ENCODE data around the gene NLE1.
"Not testable (repeated sequence)": the region's sequence is repeated elsewhere in the genome, so short reads cannot be mapped to it uniquely, and the experiment has no call there.

The NLE1 gene

DNA sequence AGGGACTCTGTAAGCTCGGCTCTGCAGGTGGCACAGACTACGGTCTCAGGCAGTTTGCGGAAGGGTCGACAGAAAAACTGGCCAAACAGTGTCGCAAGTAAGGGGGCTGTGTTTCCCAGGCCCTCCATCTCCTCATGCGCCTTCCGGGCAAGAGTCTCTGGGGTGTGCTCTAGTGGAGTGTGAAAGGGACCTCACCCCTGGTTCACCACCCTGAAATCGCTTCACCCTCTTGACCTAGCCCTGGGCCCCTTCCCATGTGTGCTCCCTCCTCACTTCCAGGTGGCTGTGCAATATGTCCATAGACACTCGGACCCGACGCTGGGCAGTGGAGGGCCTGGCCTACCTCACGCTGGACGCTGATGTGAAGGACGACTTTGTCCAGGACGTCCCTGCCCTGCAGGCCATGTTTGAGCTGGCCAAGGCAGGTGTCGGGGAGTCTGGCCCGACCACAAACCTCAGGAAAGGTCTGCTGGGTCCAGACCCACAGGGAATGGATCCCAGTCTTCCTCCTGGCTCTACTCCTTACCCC, 27.8 kb upstream of the NLE1 start:
- Mint-ChIP-seq H3K4me1 (peaks cover 45% of the 10 kb centered on the region), H3K4me3 (no peak overlapping the region), H3K36me3 (no peaks in the 10 kb centered on the region), H3K27ac (peak overlapping the region; percentile 41), H3K9me3 (no peaks in the 10 kb centered on the region), H3K27me3 (no peaks in the 10 kb centered on the region)

DNA sequence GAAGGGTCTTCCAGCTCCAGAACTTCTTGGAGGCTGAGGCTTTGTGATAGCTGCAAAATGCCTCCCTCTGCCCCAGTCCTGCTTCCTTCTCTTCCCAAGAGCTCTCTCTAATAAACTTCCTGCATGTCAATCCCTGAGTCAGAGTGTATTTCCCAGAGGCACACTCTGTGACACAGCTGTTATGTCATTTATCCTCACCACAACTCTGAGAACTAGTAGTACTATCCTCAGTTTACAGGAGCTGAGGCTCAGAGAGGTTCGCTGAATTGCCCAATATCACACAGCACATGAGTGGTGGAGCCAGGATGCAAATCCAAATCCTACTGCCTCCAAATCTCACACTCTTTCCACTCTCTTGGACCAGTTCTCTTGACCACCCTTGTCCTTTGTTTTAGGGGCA, 25.6 kb upstream of the NLE1 start:
- no peaks in the 10 kb centered on the region for H3K9me3 Mint-ChIP-seq
- H3K4me1 Mint-ChIP-seq: peaks cover 37% of the 10 kb centered on the region
- H3K27me3 Mint-ChIP-seq: no peaks in the 10 kb centered on the region
- H3K36me3 Mint-ChIP-seq: no peaks in the 10 kb centered on the region
- H3K4me3 Mint-ChIP-seq: no peak overlapping the region
- H3K27ac Mint-ChIP-seq: no peak overlapping the region

DNA sequence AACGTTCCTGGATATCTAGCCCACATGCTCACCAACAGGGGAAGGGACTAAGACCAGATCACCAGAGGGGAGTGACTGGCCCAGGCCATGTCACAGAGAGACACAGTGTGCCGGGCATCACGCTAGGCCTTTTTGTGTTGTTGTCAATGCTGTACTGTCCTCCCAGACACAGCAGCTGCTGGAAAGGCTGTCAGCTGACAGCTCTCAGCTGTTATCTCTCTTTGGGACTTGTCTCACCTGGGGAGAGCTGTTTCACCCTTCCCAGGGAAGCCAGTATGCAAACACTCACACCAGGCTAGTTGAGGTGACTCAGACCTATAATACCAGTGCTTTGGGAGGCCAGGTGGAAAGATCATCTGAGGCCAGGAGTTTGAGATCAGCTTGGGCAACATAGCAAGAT, 24.9 kb upstream of the NLE1 start:
- Mint-ChIP-seq H3K27ac (no peak overlapping the region), H3K4me1 (peaks cover 38% of the 10 kb centered on the region), H3K27me3 (no peaks in the 10 kb centered on the region), H3K36me3 (no peaks in the 10 kb centered on the region), H3K4me3 (no peak overlapping the region), H3K9me3 (no peaks in the 10 kb centered on the region)

DNA sequence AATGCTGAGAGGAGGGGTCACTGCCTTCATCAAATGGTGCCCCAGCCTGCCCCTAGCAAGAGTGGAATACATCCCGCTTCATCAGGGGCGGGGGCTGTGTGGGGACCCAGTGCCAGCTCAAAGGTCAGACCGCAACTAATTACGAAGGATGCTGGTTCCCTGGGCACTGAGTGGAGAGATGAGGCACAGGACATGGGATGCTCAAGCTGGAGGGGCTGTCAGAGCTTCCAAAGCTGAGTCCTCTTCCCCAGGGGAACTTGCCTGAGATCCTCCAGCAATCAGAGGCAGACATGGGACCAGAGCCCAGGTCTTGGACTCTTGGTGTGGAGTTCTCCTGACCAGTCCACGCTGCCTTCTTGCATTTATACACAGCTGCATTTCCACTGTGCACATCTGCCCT, 24.4 kb upstream of the NLE1 start:
- Mint-ChIP-seq H3K36me3 (no peaks in the 10 kb centered on the region), H3K4me1 (peaks cover 38% of the 10 kb centered on the region), H3K4me3 (no peak overlapping the region), H3K27ac (peak overlapping the region; percentile 74), H3K9me3 (no peaks in the 10 kb centered on the region), H3K27me3 (no peaks in the 10 kb centered on the region)

DNA sequence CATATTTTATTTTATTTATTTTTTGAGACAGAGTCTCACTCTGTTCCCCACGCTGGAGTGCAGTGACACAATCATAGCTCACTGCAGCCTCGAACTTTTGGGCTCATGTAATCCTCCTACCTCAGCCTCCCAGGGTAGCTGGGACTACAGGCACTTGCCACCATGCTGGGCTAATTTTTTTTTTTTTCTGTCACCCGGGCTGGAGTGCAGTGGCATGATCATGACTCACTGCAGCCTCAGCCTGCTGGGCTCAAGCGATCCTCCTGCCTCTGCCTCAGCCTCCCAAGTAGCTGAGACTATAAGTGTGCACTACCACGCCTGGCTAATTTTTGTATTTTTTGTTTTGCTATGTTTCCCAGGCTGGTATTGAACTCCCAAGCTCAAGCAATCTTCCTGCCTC, 22.6 kb upstream of the NLE1 start:
- no peak overlapping the region for H3K27ac Mint-ChIP-seq
- no peak overlapping the region for H3K4me3 Mint-ChIP-seq
- H3K36me3 Mint-ChIP-seq: no peaks in the 10 kb centered on the region
- H3K27me3 Mint-ChIP-seq: no peaks in the 10 kb centered on the region
- peaks cover 52% of the 10 kb centered on the region for H3K4me1 Mint-ChIP-seq
- no peaks in the 10 kb centered on the region for H3K9me3 Mint-ChIP-seq

DNA sequence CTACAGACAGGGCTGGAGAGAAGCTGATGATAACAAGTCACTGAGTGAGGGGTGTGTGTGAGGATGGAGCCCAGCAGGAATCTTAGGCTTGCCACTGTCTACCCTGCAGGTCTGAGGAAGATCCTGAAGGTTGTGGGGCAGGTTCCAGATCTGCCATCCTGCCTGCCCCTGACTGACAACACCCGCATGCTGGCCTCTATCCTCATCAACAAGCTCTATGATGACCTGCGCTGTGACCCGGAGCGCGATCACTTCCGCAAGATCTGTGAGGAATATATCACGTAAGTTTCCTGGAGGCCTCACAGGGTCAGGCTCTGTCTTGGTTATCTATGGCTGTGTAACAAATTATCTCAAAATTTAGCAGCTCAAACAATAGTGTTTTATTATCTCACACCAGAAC, 21.8 kb upstream of the NLE1 start:
- H3K27me3 Mint-ChIP-seq: no peaks in the 10 kb centered on the region
- H3K4me1 Mint-ChIP-seq: peaks cover 58% of the 10 kb centered on the region
- no peaks in the 10 kb centered on the region for H3K9me3 Mint-ChIP-seq
- no peak overlapping the region for H3K4me3 Mint-ChIP-seq
- H3K27ac Mint-ChIP-seq: no peak overlapping the region
- H3K36me3 Mint-ChIP-seq: no peaks in the 10 kb centered on the region

DNA sequence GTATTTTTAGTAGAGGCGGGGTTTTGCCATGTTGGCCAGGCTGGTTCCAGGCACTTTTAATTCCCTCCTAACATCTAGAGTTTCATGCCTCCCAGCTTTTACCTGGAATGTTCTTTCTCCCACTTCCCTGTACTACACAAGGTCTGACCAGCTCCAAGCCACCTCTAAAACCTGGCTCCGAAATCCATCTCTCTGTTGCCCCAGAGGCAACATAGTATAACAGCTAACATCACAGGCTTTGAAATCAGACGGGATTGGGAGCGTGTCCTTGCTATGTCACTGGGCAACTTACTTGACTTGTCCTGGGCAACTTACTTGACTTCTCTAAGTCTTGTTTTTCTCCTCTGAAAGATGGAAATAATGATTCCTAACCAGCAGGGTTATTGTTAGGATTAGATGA, 20.7 kb upstream of the NLE1 start:
- Mint-ChIP-seq H3K9me3 (no peaks in the 10 kb centered on the region), H3K27ac (no peak overlapping the region), H3K4me1 (peaks cover 58% of the 10 kb centered on the region), H3K36me3 (no peaks in the 10 kb centered on the region), H3K4me3 (no peak overlapping the region), H3K27me3 (no peaks in the 10 kb centered on the region)

DNA sequence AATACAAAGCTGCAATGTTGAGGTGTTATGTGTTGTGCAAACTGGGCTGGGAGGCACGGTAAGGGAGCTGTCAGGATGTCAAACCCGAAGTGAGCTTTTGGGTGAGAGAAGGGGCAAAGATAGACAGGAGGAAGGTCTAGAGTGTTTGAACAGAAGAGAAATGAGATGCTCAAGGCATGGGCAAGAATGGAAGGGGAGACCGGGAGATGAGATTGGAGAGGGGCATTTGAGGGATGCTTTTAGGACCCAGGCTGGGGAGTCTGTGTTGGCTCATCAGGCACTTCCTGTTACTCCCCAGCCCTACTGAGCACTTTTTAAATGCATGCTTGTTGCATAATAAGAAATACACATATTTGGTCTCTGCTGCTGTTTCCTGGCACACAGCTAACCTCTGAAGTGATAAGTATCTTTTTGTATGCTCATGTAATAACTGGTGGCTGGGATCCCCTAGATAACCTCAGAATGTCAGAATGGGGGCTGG, 19.2 kb upstream of the NLE1 start:
- Mint-ChIP-seq H3K36me3 (no peaks in the 10 kb centered on the region), H3K27me3 (no peaks in the 10 kb centered on the region), H3K4me1 (peaks cover 57% of the 10 kb centered on the region), H3K4me3 (peak overlapping the region; percentile 68), H3K9me3 (no peaks in the 10 kb centered on the region), H3K27ac (peak overlapping the region; percentile 80)

DNA sequence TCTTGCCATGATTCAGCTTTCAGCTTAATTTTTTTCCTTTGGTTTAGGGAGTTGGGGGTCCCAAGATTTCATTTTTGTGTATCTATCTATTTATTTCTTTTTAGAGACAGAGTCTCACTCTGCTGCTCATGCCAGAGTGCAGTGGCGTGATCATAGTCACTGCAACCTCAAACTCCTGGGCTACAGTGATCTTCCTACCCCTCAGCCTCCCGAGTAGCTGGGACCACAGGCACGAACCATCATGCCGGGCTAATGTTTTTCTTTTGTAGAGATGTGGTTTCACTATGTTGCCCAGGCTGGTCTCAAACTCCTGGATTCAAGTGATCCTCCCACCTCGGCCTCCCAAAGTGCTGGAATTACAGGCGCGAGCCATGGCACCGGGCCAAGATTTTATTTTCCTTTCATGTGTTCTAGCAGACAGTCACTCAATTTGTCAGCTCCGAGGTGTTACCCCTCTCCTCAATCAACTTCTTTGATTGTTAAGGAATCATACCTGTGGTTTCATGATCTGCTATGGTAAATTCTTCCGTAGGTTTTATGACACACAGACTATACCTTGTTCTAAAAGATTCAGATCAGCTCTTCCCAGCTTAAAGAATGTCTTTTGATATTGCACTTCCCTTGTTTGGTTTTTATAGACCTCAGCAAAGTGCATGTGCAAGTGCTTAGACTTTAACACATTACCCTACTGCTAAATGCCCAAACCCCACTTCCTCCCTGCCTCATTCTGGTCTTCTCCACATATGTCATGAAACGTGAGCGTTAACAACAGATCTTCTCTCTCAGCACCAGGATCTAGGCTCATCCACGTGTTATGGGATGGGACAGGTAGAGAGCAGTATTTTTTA, 18.5 kb upstream of the NLE1 start:
- Mint-ChIP-seq H3K36me3 (no peaks in the 10 kb centered on the region), H3K27me3 (no peaks in the 10 kb centered on the region), H3K4me3 (peak overlapping the region; percentile 68), H3K4me1 (peaks cover 53% of the 10 kb centered on the region), H3K27ac (peak overlapping the region; percentile 80), H3K9me3 (no peaks in the 10 kb centered on the region)

DNA sequence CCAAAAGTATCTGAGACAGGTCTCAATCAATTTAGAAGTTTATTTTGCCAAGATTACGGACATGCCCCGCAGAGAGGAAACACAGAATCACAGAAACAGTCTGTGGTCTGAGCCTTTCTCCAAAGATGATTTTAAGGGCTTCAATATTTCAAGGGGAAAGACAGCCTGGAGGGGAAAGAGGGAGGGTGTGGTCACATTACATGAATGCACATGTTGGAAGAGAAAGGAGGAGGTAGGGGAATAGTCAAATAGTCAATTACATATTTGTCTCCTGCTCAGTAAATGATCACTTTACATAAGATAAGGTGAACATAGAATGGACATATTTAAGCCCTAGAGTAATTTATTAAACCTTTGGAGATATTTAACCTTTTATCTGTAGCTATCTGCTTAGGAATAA, 17.8 kb upstream of the NLE1 start:
- no peaks in the 10 kb centered on the region for H3K36me3 Mint-ChIP-seq
- peak overlapping the region; percentile 3 for H3K27ac Mint-ChIP-seq
- H3K27me3 Mint-ChIP-seq: no peaks in the 10 kb centered on the region
- H3K9me3 Mint-ChIP-seq: no peaks in the 10 kb centered on the region
- peaks cover 47% of the 10 kb centered on the region for H3K4me1 Mint-ChIP-seq
- H3K4me3 Mint-ChIP-seq: no peak overlapping the region

DNA sequence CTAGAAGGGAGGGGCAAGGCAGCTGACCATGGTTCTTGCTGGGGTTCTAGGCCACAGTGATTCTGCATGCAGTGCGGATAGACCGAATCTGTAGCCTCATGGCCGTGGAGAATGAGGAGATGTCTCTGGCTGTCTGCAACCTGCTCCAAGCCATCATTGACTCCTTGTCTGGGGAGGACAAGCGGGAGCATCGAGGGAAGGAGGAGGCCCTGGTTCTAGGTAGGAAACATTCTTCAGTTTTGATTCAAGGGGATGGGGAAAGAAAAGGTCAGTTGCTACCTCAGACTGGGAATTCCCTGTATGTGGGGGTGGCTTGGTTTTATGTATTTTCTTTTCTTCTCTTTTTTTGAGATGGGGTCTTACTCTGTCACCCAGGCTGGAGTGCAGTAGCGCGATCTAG, 13.1 kb upstream of the NLE1 start:
- Mint-ChIP-seq H3K27ac (no peak overlapping the region), H3K27me3 (no peaks in the 10 kb centered on the region), H3K4me3 (no peak overlapping the region), H3K36me3 (no peaks in the 10 kb centered on the region), H3K4me1 (peaks cover 11% of the 10 kb centered on the region), H3K9me3 (no peaks in the 10 kb centered on the region)

DNA sequence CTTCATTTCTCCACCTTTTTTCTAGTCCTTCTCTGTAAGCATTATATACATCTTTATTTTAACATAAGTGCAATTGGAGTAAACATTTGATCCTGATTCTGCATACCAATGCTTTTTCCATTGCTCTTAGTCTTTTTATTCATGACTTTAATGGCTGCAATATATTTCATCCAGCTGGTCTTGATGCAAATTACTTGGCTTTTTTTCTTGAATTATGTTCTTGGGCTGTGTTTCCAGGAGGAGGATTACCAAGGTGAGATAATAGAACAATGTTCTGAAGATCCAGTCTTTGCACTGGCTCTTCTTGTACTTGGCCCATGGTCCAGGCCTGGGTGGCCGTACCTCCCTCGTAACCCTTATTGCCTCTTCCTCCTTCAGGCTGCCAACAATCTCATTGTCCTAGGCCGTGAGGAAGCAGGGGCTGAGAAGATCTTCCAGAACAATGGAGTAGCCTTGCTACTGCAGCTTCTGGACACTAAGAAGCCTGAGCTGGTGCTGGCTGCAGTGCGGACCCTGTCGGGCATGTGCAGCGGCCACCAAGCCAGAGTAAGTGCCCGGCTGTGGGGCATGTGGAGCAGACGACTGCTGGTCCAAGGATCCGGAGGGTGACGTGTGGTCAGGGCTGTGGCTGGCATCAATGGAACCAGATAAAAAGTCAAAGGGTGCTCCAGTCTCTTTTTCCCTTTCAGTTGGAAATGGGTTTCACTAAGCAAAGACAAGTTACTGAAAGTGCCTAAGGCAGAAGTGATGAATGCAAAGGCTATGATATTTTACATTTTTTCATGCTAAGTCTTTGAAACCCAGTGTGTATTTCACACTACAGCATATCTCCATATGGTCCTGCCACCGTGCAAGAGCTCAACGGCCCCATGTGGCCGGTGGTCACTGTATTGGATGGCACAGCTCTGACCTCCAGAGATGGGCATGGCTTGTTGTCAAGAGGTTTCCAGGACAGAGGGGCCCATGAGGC, 12.4 kb upstream of the NLE1 start:
- peaks cover 4% of the 10 kb centered on the region for H3K4me1 Mint-ChIP-seq
- H3K9me3 Mint-ChIP-seq: no peaks in the 10 kb centered on the region
- H3K36me3 Mint-ChIP-seq: no peaks in the 10 kb centered on the region
- H3K4me3 Mint-ChIP-seq: no peak overlapping the region
- H3K27me3 Mint-ChIP-seq: no peaks in the 10 kb centered on the region
- H3K27ac Mint-ChIP-seq: no peak overlapping the region

DNA sequence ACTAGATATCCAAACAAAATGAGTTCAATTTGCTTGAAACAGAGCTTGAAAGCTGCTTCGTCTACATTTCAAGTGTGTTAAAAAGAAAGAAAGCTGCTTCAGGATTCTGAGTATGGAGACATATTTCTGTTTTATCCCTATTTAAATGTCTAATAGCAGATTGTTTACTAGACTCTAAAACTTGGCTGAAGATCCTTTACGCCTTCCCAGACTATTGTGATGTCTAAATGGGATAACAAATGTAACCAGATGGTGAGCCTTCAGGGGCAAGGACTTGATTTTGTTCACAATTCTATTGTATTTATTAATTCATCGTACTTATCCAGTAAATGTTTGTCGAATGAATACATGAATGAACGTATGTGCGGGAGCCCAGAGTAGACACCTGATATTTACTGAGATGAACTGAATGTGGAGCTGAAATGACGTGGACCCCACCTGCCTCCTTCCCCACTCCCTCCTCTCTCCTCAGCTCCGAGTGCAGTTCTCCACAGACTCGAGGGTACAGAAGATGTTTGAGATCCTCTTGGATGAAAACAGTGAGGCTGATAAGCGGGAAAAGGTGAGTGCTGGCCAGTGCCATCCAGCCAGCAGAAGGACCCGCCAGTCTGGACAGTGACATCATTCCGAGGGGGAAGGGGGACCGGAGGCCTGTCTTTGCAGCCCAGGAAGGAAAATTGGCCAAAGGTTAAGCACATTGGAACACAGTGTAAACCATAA, 10.5 kb upstream of the NLE1 start:
- no peaks in the 10 kb centered on the region for H3K27me3 Mint-ChIP-seq
- no peaks in the 10 kb centered on the region for H3K36me3 Mint-ChIP-seq
- no peak overlapping the region for H3K4me3 Mint-ChIP-seq
- no peaks in the 10 kb centered on the region for H3K9me3 Mint-ChIP-seq
- H3K27ac Mint-ChIP-seq: peak overlapping the region; percentile 71
- no peaks in the 10 kb centered on the region for H3K4me1 Mint-ChIP-seq

DNA sequence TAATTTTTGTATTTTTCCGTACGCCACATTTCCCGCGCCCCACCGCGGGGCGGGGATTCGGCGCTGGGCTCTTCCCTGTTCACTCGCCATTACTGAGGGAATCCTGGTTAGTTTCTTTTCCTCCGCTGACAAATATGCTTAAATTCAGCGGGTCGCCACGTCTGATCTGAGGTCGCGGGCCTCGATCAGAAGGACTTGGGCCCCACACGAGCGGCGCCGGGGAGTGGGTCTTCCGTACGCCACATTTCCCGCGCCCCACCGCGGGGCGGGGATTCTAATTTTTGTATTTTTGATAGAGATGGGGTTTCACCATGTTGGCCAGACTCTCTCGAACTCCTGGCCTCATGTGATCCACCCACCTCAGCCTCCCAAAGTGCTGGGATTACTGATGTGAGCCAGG, 9.0 kb upstream of the NLE1 start:
- not testable (repeated sequence) for H3K27me3 Mint-ChIP-seq, H3K4me3 Mint-ChIP-seq, H3K27ac Mint-ChIP-seq, H3K4me1 Mint-ChIP-seq, H3K36me3 Mint-ChIP-seq, H3K9me3 Mint-ChIP-seq

DNA sequence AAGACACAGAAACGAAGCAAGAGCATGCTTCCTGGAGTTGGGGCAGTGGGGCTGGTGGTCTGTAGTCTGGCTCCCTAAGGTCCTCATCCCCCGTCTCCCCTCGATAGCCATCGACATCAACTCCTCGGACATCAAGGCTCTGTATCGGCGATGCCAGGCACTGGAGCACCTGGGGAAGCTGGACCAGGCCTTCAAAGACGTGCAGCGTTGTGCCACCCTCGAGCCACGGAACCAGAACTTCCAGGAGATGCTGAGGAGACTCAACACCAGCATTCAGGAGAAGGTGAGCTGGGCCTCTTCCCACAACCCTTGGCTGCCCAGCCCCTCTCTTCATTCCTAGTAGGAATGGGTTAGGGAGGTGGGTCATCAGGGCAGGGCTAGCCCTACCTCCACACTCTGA, 7.8 kb upstream of the NLE1 start:
- Mint-ChIP-seq H3K4me1 (no peaks in the 10 kb centered on the region), H3K36me3 (no peaks in the 10 kb centered on the region)

More for the DNA sequence above, 7.8 kb upstream of the NLE1 start:
- no peaks in the 10 kb centered on the region for H3K27me3 Mint-ChIP-seq
- H3K9me3 Mint-ChIP-seq: no peaks in the 10 kb centered on the region
- H3K4me3 Mint-ChIP-seq: no peak overlapping the region
- no peak overlapping the region for H3K27ac Mint-ChIP-seq
